Measurements from ENCODE around the gene OSBPL3.

DNA sequence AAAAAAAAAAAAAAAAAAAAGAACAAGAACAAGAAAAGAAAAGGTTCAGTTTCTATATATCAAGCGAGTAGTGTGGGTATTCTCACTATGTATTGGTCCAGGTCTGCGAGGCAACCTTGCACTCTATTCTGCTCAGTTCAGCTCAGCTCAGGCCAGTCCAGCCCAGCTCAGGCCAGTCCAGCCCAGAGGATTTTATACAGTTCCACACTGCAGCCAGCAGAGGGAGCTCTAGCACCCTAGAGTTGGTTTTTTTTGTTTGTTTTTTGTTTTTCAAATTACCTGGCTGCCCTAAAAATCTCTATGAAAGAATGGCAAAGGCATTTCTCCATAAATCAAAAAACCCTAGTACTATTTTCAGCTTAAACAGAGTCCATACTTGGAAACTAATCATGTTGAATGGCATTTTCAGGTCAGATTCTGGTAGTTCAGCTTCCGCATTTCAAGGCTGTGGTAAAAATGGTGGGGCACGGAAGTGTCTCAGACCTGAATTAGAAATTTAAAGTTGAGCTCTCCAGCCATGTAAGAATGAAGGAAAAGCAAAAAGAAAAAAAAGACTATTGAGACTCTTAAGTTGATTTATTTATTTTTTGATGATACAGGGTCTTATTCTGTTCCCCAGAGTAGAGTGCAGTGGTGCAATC is 167.6 kb downstream of the OSBPL3 start:
- TF ChIP-seq EZH2 (IDR thresholded peaks at IDR 0.05; ENCODE audit: insufficient read depth, poor library complexity, severe bottlenecking) (no peak), EZH2phosphoT487 (IDR thresholded peaks at IDR 0.05; ENCODE audit: insufficient read depth, low read depth) (no peak)

Data from GM23248 (cell line).